Esophagus squamous epithelium (tissue), 4 donors: ENCODE data around the gene ENDOU.

ENCODE experiments used
- CTCF ChIP-seq, 6 experiments: fragments of 450-650 bp in 4 of 6; fragments of 200-600 bp in 2 of 6; sonication (generic) in 2 of 6; IDR thresholded peaks; one replicate each; pipeline ENCODE4 v1.5.1; 2016 to 2019; ENCODE audit warnings: antibody characterized with exemption in 6 of 6, mild to moderate bottlenecking in 4 of 6, moderate library complexity in 4 of 6
- POLR2A ChIP-seq, 4 donors: fragments of 450-650 bp; IDR thresholded peaks; one replicate each; pipeline ENCODE4 v1.6.1; 2017; ENCODE audit warnings: antibody characterized with exemption in 4 of 4, mild to moderate bottlenecking in 4 of 4, moderate library complexity in 3 of 4

- TF ChIP-seq CTCF (IDR thresholded peaks at IDR 0.05), result no peak
- no peak for TF ChIP-seq POLR2A (IDR thresholded peaks at IDR 0.05)
Measured at GRCh38 chr12:47718531-47718930, 6.8 kb downstream of the ENDOU start.
